B cell (primary cell): ENCODE data around the gene MORN1. TPM values are rescaled to one million over a fixed set of nuclear protein-coding genes. Genes with fewer than 3 reads are reported as not detected.

Experiments used
- ATAC-seq: fragments of 200-7000 bp; cut with Tn5 transposase; one replicate; pipeline ENCODE4 v1.10.0; 2021; ENCODE audit warnings: low read depth, mild to moderate bottlenecking, moderate number of reproducible peaks, moderate library complexity
- CTCF ChIA-PET: fragments of 350-600 bp; sonication (Branson Sonifier 250); formaldehyde crosslinking; loops from one replicate; lab custom pipeline; 2021; ENCODE audit warnings: antibody characterized with exemption, inconsistent platforms; lab: Charles Lee
- POLR2A ChIA-PET: fragments of 350-600 bp; sonication (Branson Sonifier 250); formaldehyde crosslinking; loops from one replicate; lab custom pipeline; 2021; ENCODE audit warnings: antibody characterized with exemption; lab: Charles Lee
- DNase-seq: peaks from one replicate; pipeline ENCODE4 v3.0.0; 2013
- H2AFZ ChIP-seq: 2 replicates; pipeline ENCODE4 v1.6.1; 2012; ENCODE audit warnings: mild to moderate bottlenecking, low read depth, low read length; ENCODE audit not compliant: insufficient read depth, poor library complexity, severe bottlenecking
- H3K27ac ChIP-seq, 2 donors: 1 replicate in 1 of 2; 2 replicates in 1 of 2; pipeline ENCODE4 v1.5.1; 2012 to 2013; ENCODE audit warnings: low read length in 2 of 2, mild to moderate bottlenecking in 2 of 2, moderate library complexity in 1 of 2
- H3K27me3 ChIP-seq, 4 experiments: fragments of 200-600 bp in 1 of 4; sonication (generic) in 1 of 4; replicated peaks in 1 of 4; 1 replicate in 2 of 4; 2 replicates in 2 of 4; pipeline versions ENCODE4 v1.6.1 to v1.7.0; 2013 to 2016; ENCODE audit warnings: low read length in 3 of 4, mild to moderate bottlenecking in 2 of 4, mixed read lengths in 1 of 4, moderate library complexity in 1 of 4; ENCODE audit not compliant: insufficient read depth in 4 of 4, control insufficient read depth in 3 of 4; ENCODE audit errors: control extremely low read depth in 1 of 4
- H3K36me3 ChIP-seq, 2 experiments: replicated peaks in 1 of 2; 1 replicate in 1 of 2; 2 replicates in 1 of 2; pipeline versions ENCODE4 v1.6.1 to v1.7.1; 2013; ENCODE audit warnings: low read length in 1 of 2; ENCODE audit not compliant: insufficient read depth in 2 of 2, control insufficient read depth in 1 of 2; ENCODE audit errors: control extremely low read depth in 1 of 2, extremely low read depth in 1 of 2
- H3K4me1 ChIP-seq, 2 donors: fragments of 200-600 bp in 1 of 2; sonication (generic) in 1 of 2; 1 replicate in 1 of 2; 2 replicates in 1 of 2; pipeline versions ENCODE4 v1.5.1 to v1.6.1; 2013 to 2017; ENCODE audit warnings: low read length in 2 of 2; ENCODE audit not compliant: control insufficient read depth in 2 of 2, insufficient read depth in 2 of 2
- H3K4me2 ChIP-seq: replicated peaks from 2 replicates; pipeline ENCODE3; 2012; ENCODE audit warnings: mild to moderate bottlenecking, low read depth, low read length; ENCODE audit not compliant: poor library complexity, severe bottlenecking
- H3K4me3 ChIP-seq, 5 experiments: fragments of 200-600 bp in 1 of 5; sonication (generic) in 1 of 5; 1 replicate in 3 of 5; 2 replicates in 2 of 5; pipeline versions ENCODE4 v1.5.1 to v1.7.0; 2011 to 2016; ENCODE audit warnings: low read length in 4 of 5, mild to moderate bottlenecking in 4 of 5, low read depth in 2 of 5, control low read depth in 1 of 5, moderate library complexity in 1 of 5; ENCODE audit not compliant: insufficient read depth in 1 of 5; ENCODE audit errors: control extremely low read depth in 1 of 5, extremely low read depth in 1 of 5
- H3K79me2 ChIP-seq: fragments of 200-600 bp; sonication (generic); one replicate; pipeline ENCODE4 v1.6.0; 2016; ENCODE audit warnings: low read length; ENCODE audit not compliant: control insufficient read depth, insufficient read depth
- H3K9ac ChIP-seq: fragments of 200-600 bp; sonication (generic); 2 replicates; pipeline ENCODE4 v1.6.1; 2017; ENCODE audit warnings: mild to moderate bottlenecking, low read length, moderate library complexity
- H3K9me3 ChIP-seq, 3 donors: one replicate each; pipeline versions ENCODE4 v1.6.1 to v1.7.1; 2013; ENCODE audit warnings: low read length in 2 of 3; ENCODE audit not compliant: control insufficient read depth in 2 of 3, insufficient read depth in 1 of 3; ENCODE audit errors: control extremely low read depth in 1 of 3
- H4K20me1 ChIP-seq: 2 replicates; pipeline ENCODE4 v1.6.0; 2012; ENCODE audit warnings: mild to moderate bottlenecking, low read length; ENCODE audit not compliant: insufficient read depth, control insufficient read depth, poor library complexity, severe bottlenecking
- H3K27ac Mint-ChIP-seq: one replicate; pipeline ENCODE4 v1.8.0; 2021; ENCODE audit warnings: mixed read lengths
- H3K27me3 Mint-ChIP-seq: one replicate; pipeline ENCODE4 v1.8.0; 2021; ENCODE audit warnings: mixed read lengths
- H3K4me1 Mint-ChIP-seq: one replicate; pipeline ENCODE4 v1.8.0; 2021; ENCODE audit warnings: mixed read lengths
- H3K4me3 Mint-ChIP-seq: one replicate; pipeline ENCODE4 v1.8.0; 2021; ENCODE audit warnings: mixed read lengths
- H3K9me3 Mint-ChIP-seq: one replicate; pipeline ENCODE4 v1.8.0; 2022; ENCODE audit warnings: mixed read lengths; ENCODE audit not compliant: insufficient read depth
- CTCF ChIP-seq: fragments of 200-600 bp; IDR thresholded peaks from one replicate; pipeline ENCODE4 v1.8.0; 2022; ENCODE audit warnings: antibody characterized with exemption, mild to moderate bottlenecking
- EZH2 ChIP-seq: IDR thresholded peaks from 2 replicates; pipeline ENCODE4 v1.6.1; 2012; ENCODE audit warnings: borderline replicate concordance, low read depth, mild to moderate bottlenecking, moderate library complexity, low read length; ENCODE audit not compliant: insufficient read depth, poor library complexity, severe bottlenecking
- WGBS: methylation state at CpG from one replicate; pipeline ENCODE4 v1.1.5; 2013; ENCODE audit warnings: missing lambda C conversion rate; ENCODE audit not compliant: insufficient coverage; 5-methylcytosine and 5-hydroxymethylcytosine counted together
- intact Hi-C: fragments of 100-400 bp; cut with micrococcal nuclease; formaldehyde crosslinking; loops from one replicate; pipeline ENCODE4 v1.10.0; 2022
- polyA plus RNA-seq: library from polyadenylated mRNA; depleted of rRNA; stranded (reverse); fragments of >200 nt; gene quantifications from 2 replicates; pipeline ENCODE4 v1.2.3, GENCODE V29; 2012
- total RNA-seq, 2 donors: library from RNA; stranded (reverse); fragments of 120-200 nt in 1 of 2; gene quantifications; 1 replicate in 1 of 2; 2 replicates in 1 of 2; pipeline versions ENCODE4 v1.2.3 to v1.2.4, GENCODE V29; 2013 to 2022

MORN1 gene
- total and polyA plus RNA-seq, 2 donors (not counting 1 experiment from before 2014, with no cell fraction given) = 10.2 to 32.6 TPM

- no peak for TF ChIP-seq EZH2
- TF ChIP-seq CTCF = no peak
- DNase-seq = no peak
- Histone ChIP-seq H4K20me1 (no peaks in the 10 kb centered on the region), H3K9ac (no peak overlapping the region), H3K27ac (no peak overlapping the region), H3K27me3 (no peaks in the 10 kb centered on the region), H3K9me3 (no peaks in the 10 kb centered on the region), H3K4me1 (no peaks in the 10 kb centered on the region), H3K79me2 (no peaks in the 10 kb centered on the region), H3K4me3 (no peak overlapping the region), H3K4me2 (no peak overlapping the region), H3K36me3 (no peaks in the 10 kb centered on the region), H2AFZ (no peak overlapping the region)
- 95% methylated on average over 12 of the region's 12 CpGs for WGBS
- CTCF ChIA-PET = no interaction called here
- ATAC-seq = no peak
- POLR2A ChIA-PET = no interaction called here
- intact Hi-C loops = no loop called here
- no peaks in the 10 kb centered on the region for H3K9me3 Mint-ChIP-seq
- no peaks in the 10 kb centered on the region for H3K4me1 Mint-ChIP-seq
- H3K4me3 Mint-ChIP-seq = no peak overlapping the region
- H3K27me3 Mint-ChIP-seq = peaks cover 6% of the 10 kb centered on the region
- no peak overlapping the region for H3K27ac Mint-ChIP-seq
Measured at GRCh38 chr1:2330035-2330434, 61.3 kb downstream of the MORN1 start.

- Mint-ChIP-seq H3K4me3 (no peak overlapping the region), H3K9me3 (no peaks in the 10 kb centered on the region), H3K27ac (no peak overlapping the region), H3K4me1 (no peaks in the 10 kb centered on the region), H3K27me3 (peaks cover 6% of the 10 kb centered on the region)
- Histone ChIP-seq H2AFZ (no peak overlapping the region), H3K79me2 (no peaks in the 10 kb centered on the region), H3K4me2 (no peak overlapping the region), H4K20me1 (no peaks in the 10 kb centered on the region), H3K4me1 (no peaks in the 10 kb centered on the region), H3K36me3 (no peaks in the 10 kb centered on the region), H3K27me3 (peaks cover 0 to 3% (median 0%) of the 10 kb centered on the region in 4 experiments), H3K9me3 (no peaks in the 10 kb centered on the region), H3K4me3 (no peak overlapping the region), H3K27ac (no peak overlapping the region), H3K9ac (no peak overlapping the region)
- no peak for DNase-seq
- TF ChIP-seq EZH2 (no peak), CTCF (no peak)
- intact Hi-C loops = no loop called here
- ATAC-seq = no peak
- 92% methylated on average over 22 of the region's 24 CpGs for WGBS
- ChIA-PET POLR2A (no interaction called here), CTCF (no interaction called here)
Measured at GRCh38 chr1:2328676-2329455, 62.5 kb downstream of the MORN1 start.
